ENCODE data around the gene GSAP.

GRCh38 chr7:77420986-77421672 lies 5.0 kb upstream of the GSAP start:
- TF ChIP-seq MAX (CRISPR knock-in tag; IDR thresholded peaks at IDR 0.05) (no peak), SRSF9 (IDR thresholded peaks at IDR 0.05; ENCODE audit: borderline replicate concordance, low read depth, low read length) (no peak), CTCF (IDR thresholded peaks at IDR 0.05 in 2 of 3, conservative IDR thresholded peaks at IDR 0.05 in 1 of 3; ENCODE audit: insufficient read depth in 2 of 3, low read depth in 1 of 3, low read length in 3 of 3) (no peak), RAD21 (CRISPR knock-in tag; conservative IDR thresholded peaks at IDR 0.05 in 1 of 2, IDR thresholded peaks at IDR 0.05 in 1 of 2) (no peak), POLR2A (conservative IDR thresholded peaks at IDR 0.05) (no peak), ATF6 (CRISPR knock-in tag; IDR thresholded peaks at IDR 0.05) (no peak), ZKSCAN8 (CRISPR knock-in tag; IDR thresholded peaks at IDR 0.05) (no peak), TCF7L2 (IDR thresholded peaks at IDR 0.05; ENCODE audit: low read depth, low read length) (no peak), NUFIP1 (IDR thresholded peaks at IDR 0.05; ENCODE audit: partially characterized antibody) (no peak), BMI1 (IDR thresholded peaks at IDR 0.05; ENCODE audit: low read length) (no peak)
